Pancreas (tissue), 10 donors: ENCODE results near the gene SPEG. TPM values are rescaled to one million over a fixed set of nuclear protein-coding genes. Genes with fewer than 3 reads are reported as not detected.

Source experiments
- ATAC-seq, 4 donors: fragments of 200-7000 bp; cut with Tn5 transposase; one replicate each; pipeline versions ENCODE4 v1.8.0 to v1.9.1; 2020; ENCODE audit warnings: mild to moderate bottlenecking in 4 of 4, moderate library complexity in 4 of 4
- DNase-seq, 6 donors: peaks; one replicate each; pipeline ENCODE4 v3.0.0-alpha.2; 2020
- FAIRE-seq: peaks from 2 replicates; lab custom pipeline; 2012; peaks lifted over from hg19 to GRCh38; lab: Jason Lieb, UNC
- H3K27ac ChIP-seq, 4 donors: fragments of 200-600 bp; sonication (generic); 1 replicate in 3 of 4; 2 replicates in 1 of 4; pipeline versions ENCODE4 v1.5.0 to v1.8.0; 2020
- H3K27me3 ChIP-seq, 4 donors: fragments of 200-600 bp; one replicate each; pipeline ENCODE4 v1.8.0; 2021
- H3K36me3 ChIP-seq, 3 donors: fragments of 200-600 bp; sonication (generic) in 1 of 3; one replicate each; pipeline versions ENCODE4 v1.5.0 to v1.8.0; 2020 to 2021
- H3K4me1 ChIP-seq, 3 donors: fragments of 200-600 bp; one replicate each; pipeline ENCODE4 v1.8.0; 2021
- H3K4me3 ChIP-seq, 4 donors: fragments of 200-600 bp; sonication (generic) in 2 of 4; one replicate each; pipeline versions ENCODE4 v1.5.0 to v1.8.0; 2020 to 2021
- H3K9me3 ChIP-seq, 4 donors: fragments of 200-600 bp; one replicate each; pipeline ENCODE4 v1.8.0; 2021
- WGBS, 2 donors: extraction: QIAGEN DNeasy Blood & Tissue Kit; methylation state at CpG; one replicate each; pipeline ENCODE4 v1.1.7; 2013; 5-methylcytosine and 5-hydroxymethylcytosine counted together
- intact Hi-C, 3 donors: fragments of 100-400 bp; cut with DNase I; formaldehyde crosslinking; loops; one replicate each; pipeline versions ENCODE4 v1.11.1 to v1.14.2; 2022
- polyA plus RNA-seq, 2 donors: library from polyadenylated mRNA; stranded (reverse); fragments of 200-250 nt; gene quantifications; one replicate each; pipeline ENCODE4 v1.2.3, GENCODE V29; 2013
- total RNA-seq, 6 donors: library from RNA; stranded (reverse); fragmentation: NEBNext Ultra II Directional in 4 of 6; extraction: Animal tissue kit (Norgen Biotek cat#: 25700) in 4 of 6; gene quantifications; one replicate each; pipeline versions ENCODE4 v1.2.1 to v1.2.4, GENCODE V29; 2021 to 2023
- TF ChIP-seq, protein P1 (sequence below), 4 donors: fragments of 200-600 bp; sonication (generic) in 3 of 4; IDR thresholded peaks; one replicate each; pipeline versions ENCODE4 v1.5.0 to v1.8.0; 2021; ENCODE audit warnings: antibody characterized with exemption in 4 of 4
- donor health status: healthy with polysubstance abuse.
- donor health status: DM: no; HTN: no; CAD: no; lungs with moderate emphysema.
- donor health status: DM: no; HTN: no; CAD: no.
- donor health status: control.
- donor health status: control.
- donor health status: Bipolar disorder and iron deficiency.
- donor health status: DM: yes; HTN: yes; CAD: no.
- donor health status: DM: no; HTN: no; CAD: no.
- donor health status: DM: no; HTN: no; CAD: no.
- donor health status: DM: yes; HTN: yes; CAD: no.

Gene SPEG
- total and polyA plus RNA-seq, 8 donors: 2.6 to 33.3 (median 4.2) TPM

DNA sequence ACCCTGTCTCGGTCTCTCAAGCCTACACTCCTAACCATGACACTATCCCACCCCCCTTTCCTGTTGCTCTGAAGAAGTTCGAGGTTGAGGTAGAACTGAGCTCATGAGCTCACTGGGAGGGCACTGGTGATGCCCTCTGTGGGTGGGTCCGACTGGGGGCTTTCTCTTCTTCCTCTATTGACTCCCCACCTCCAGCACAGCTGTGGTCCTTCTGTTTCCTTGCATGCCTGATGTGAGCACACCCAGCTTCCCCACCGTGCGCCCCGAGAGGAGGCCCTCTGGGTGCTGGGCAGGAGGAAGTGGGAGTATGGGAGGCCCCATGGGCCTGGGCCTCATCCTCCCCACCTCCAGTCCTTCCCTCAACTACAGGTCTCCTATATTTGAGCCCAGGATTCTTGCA, 20.9 kb downstream of the SPEG start:
- Histone ChIP-seq H3K4me3 (no peak overlapping the region), H3K27me3 (no peaks in the 10 kb centered on the region), H3K36me3 (no peaks in the 10 kb centered on the region), H3K27ac (no peak overlapping the region), H3K4me1 (no peaks in the 10 kb centered on the region), H3K9me3 (no peaks in the 10 kb centered on the region)
- FAIRE-seq: no peak
- no peak for ATAC-seq
- DNase-seq: no peak
- intact Hi-C loops: no loop called here
- TF ChIP-seq, protein P1, sequence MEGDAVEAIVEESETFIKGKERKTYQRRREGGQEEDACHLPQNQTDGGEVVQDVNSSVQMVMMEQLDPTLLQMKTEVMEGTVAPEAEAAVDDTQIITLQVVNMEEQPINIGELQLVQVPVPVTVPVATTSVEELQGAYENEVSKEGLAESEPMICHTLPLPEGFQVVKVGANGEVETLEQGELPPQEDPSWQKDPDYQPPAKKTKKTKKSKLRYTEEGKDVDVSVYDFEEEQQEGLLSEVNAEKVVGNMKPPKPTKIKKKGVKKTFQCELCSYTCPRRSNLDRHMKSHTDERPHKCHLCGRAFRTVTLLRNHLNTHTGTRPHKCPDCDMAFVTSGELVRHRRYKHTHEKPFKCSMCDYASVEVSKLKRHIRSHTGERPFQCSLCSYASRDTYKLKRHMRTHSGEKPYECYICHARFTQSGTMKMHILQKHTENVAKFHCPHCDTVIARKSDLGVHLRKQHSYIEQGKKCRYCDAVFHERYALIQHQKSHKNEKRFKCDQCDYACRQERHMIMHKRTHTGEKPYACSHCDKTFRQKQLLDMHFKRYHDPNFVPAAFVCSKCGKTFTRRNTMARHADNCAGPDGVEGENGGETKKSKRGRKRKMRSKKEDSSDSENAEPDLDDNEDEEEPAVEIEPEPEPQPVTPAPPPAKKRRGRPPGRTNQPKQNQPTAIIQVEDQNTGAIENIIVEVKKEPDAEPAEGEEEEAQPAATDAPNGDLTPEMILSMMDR (IDR thresholded peaks at IDR 0.05): no peak
- 71 to 86% methylated on average over 6 of the region's 6 CpGs for WGBS, 2 donors

DNA sequence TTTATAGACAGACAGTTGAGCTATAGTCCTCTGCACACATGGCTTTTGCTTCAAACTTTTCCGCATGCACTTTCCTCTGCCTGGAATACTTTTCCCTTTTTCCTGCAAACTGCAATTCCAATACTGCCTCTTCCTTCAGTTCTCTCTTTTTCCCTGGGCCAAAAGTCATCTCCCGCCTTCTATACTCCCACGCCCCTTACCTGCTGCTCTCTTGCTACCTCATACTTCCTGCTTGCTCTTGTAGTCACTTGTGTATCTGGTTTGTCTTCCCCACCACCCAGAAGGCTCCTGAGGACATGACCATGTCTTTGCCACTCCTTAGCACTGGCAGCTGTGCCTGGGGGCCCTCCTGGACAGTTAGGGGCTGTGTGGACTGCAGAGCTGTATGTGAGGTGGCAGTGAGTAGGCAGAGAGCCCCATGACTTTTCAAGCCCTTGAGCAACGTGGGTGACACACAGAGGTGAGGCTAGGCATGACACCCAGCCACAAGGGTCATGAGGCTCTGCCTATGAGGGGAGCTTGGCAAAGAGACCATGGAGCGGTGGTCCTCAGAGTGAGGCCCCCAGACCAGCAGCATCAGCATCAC, 23.2 kb downstream of the SPEG start:
- ATAC-seq (no peak), FAIRE-seq (no peak), DNase-seq (no peak)
- intact Hi-C loops: no loop called here
- H3K4me1 ChIP-seq: no peaks in the 10 kb centered on the region
- no peaks in the 10 kb centered on the region for H3K27me3 ChIP-seq
- 76 to 78% methylated on average over 5 of the region's 5 CpGs for WGBS, 2 donors
- TF ChIP-seq, protein P1 (IDR thresholded peaks at IDR 0.05): no peak
- H3K36me3 ChIP-seq: no peaks in the 10 kb centered on the region
- H3K9me3 ChIP-seq: no peaks in the 10 kb centered on the region
- no peak overlapping the region for H3K4me3 ChIP-seq
- H3K27ac ChIP-seq: no peak overlapping the region

DNA sequence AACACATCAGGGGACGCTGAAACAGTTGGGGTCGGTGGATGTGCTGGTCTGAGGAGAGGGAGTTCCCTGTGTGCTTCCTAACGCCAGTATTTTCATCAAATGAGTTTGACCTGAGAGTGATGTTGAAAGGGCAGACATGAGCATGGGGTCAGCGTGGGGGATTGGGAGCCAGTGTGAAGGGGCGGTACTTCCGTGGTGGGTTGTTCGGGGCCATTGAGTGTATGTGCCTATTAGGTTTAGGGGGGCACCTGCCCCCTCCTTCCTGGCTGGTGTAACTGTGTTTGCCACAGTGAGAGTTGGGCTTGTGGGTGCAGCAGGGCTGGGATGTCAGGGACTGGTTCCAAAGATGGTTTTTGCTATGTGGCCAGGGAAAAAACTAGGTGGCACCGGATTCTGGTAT, 24.4 kb downstream of the SPEG start:
- H3K4me3 ChIP-seq: no peak overlapping the region
- peak in 1 of 6 donors; percentile 29 for DNase-seq
- no peak for ATAC-seq
- intact Hi-C loops: no loop called here
- no peaks in the 10 kb centered on the region for H3K36me3 ChIP-seq
- no peaks in the 10 kb centered on the region for H3K9me3 ChIP-seq
- TF ChIP-seq, protein P1 (IDR thresholded peaks at IDR 0.05): no peak
- H3K4me1 ChIP-seq: no peaks in the 10 kb centered on the region
- no peak for FAIRE-seq
- WGBS, 2 donors: 78 to 82% methylated on average over 8 of the region's 8 CpGs
- H3K27me3 ChIP-seq: no peaks in the 10 kb centered on the region
- no peak overlapping the region for H3K27ac ChIP-seq

DNA sequence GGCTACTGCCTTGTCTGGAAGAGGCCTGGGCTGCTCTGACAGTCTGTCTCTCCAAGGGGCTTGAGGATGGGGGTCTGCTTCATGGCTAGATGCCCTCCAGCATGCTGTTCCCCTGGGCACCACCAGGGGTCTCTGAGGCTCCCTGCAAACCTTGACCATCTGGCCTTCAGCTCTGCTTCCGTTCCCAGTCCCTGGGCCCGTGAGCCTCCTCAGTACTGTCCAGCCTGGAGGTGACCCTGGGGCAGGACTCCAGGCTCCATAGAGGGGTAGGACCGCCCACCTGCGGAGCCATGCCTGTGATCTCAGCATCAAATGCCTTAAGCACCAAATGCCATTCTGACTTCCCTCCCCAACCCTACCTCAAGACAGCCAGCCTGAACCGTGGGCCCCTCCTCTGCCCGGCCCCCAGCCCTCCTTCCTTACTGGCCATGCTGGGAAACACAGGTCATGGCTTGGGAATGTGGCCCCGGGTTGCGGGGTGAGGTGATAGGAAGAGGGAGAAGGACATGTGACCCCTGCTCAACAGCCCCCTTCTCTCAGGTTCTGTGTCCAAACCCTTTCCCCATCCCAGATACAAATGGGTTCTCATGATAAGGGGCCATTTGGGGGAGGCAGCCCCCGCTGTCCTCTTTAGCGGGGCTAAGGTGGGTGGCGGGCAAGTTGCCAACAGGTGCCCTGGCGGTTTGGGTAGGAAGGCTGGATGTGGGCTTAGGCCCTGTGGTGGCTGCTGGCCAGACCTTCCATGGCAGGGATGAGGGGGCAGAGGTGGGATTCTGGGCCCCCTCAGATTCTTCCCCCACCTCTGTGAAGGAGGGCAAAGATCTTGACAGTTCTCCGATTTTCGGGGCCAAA, 25.0 kb downstream of the SPEG start:
- Histone ChIP-seq H3K4me3 (no peak overlapping the region), H3K36me3 (no peaks in the 10 kb centered on the region), H3K9me3 (no peaks in the 10 kb centered on the region), H3K27me3 (no peaks in the 10 kb centered on the region), H3K4me1 (no peaks in the 10 kb centered on the region), H3K27ac (no peak overlapping the region)
- DNase-seq: peak; percentile 31 to 85 (median 64)
- TF ChIP-seq, protein P1 (IDR thresholded peaks at IDR 0.05): peak; percentile 75 to 90 (median 86)
- intact Hi-C loops: loop anchor here in 1 of 3 donors (10.0 kb wide), 1 partner anchor 75 kb away; no protein-coding TSS in a partner anchor
- ATAC-seq: peak; percentile 67 to 95 (median 88)
- 39% methylated on average over 14 of the region's 14 CpGs for WGBS, 2 donors
- no peak for FAIRE-seq
